H1 (cell line): ENCODE measurements around the gene MED28. TPM values are rescaled to one million over a fixed set of nuclear protein-coding genes. Genes with fewer than 3 reads are reported as not detected.

Experiments
- CTCF ChIA-PET: fragments of 300-600 bp; sonication (Branson Sonifier 250); formaldehyde crosslinking; loops from one replicate; lab custom pipeline; 2021; ENCODE audit not compliant: partially characterized antibody; lab: Charles Lee
- POLR2A ChIA-PET: fragments of 300-600 bp; sonication (Branson Sonifier 250); formaldehyde crosslinking; loops from one replicate; lab custom pipeline; 2021; ENCODE audit warnings: inconsistent platforms; ENCODE audit not compliant: partially characterized antibody; lab: Charles Lee
- DNase-seq, 2 experiments: peaks; one replicate each; pipeline versions ENCODE4 v3.0.0 to v3.0.0-alpha.2; 2010 to 2022; ENCODE audit warnings: low spot score in 2 of 2, low read depth in 1 of 2, mixed read lengths in 1 of 2
- FAIRE-seq: peaks from 2 replicates; lab custom pipeline; 2011; peaks lifted over from hg19 to GRCh38; lab: Jason Lieb, UNC
- H2AFZ ChIP-seq: 2 replicates; pipeline ENCODE4 v1.8.1; 2012; ENCODE audit warnings: low read length, inconsistent platforms
- H2AK5ac ChIP-seq: 2 replicates; pipeline ENCODE4 v1.6.1; 2013; ENCODE audit warnings: low read depth, low read length
- H2BK120ac ChIP-seq: replicated peaks from 2 replicates; pipeline ENCODE3; 2013; ENCODE audit warnings: low read depth, low read length, inconsistent platforms
- H2BK12ac ChIP-seq: 2 replicates; pipeline ENCODE4 v1.6.1; 2013; ENCODE audit warnings: low read depth, low read length
- H2BK15ac ChIP-seq: 2 replicates; pipeline ENCODE4 v1.6.1; 2013; ENCODE audit warnings: low read length
- H2BK20ac ChIP-seq: 2 replicates; pipeline ENCODE4 v1.6.1; 2013; ENCODE audit warnings: low read length
- H2BK5ac ChIP-seq: 2 replicates; pipeline ENCODE4 v1.6.1; 2013; ENCODE audit warnings: low read depth, low read length
- H3K14ac ChIP-seq: 2 replicates; pipeline ENCODE4 v1.6.1; 2013; ENCODE audit warnings: inconsistent platforms; ENCODE audit not compliant: insufficient read length
- H3K18ac ChIP-seq: 2 replicates; pipeline ENCODE4 v1.6.1; 2013; ENCODE audit warnings: low read length; ENCODE audit errors: extremely low read depth
- H3K23ac ChIP-seq: 2 replicates; pipeline ENCODE4 v1.6.1; 2013; ENCODE audit warnings: inconsistent platforms; ENCODE audit not compliant: insufficient read length
- H3K23me2 ChIP-seq: 2 replicates; pipeline ENCODE4 v1.6.1; 2013; ENCODE audit warnings: low read depth, low read length
- H3K27ac ChIP-seq: 2 replicates; pipeline ENCODE4 v1.6.1; 2011; ENCODE audit warnings: low read depth, low read length, inconsistent platforms
- H3K27me3 ChIP-seq, 4 experiments: replicated peaks in 1 of 4; 1 replicate in 1 of 4; 2 replicates in 3 of 4; pipeline versions ENCODE4 v1.6.1 to v1.8.1; 2011 to 2013; ENCODE audit warnings: low read length in 3 of 4, mild to moderate bottlenecking in 3 of 4, inconsistent platforms in 2 of 4, mixed read lengths in 2 of 4, moderate library complexity in 1 of 4; ENCODE audit not compliant: control insufficient read depth in 3 of 4, insufficient read depth in 3 of 4; ENCODE audit errors: extremely low read depth in 1 of 4
- H3K36me3 ChIP-seq, 4 experiments: 2 replicates each; pipeline versions ENCODE4 v1.6.1 to v1.8.1; 2011 to 2013; ENCODE audit warnings: mild to moderate bottlenecking in 4 of 4, low read length in 3 of 4, moderate library complexity in 2 of 4, control low read depth in 1 of 4, inconsistent platforms in 1 of 4; ENCODE audit not compliant: insufficient read depth in 4 of 4, control insufficient read depth in 2 of 4
- H3K4ac ChIP-seq: replicated peaks from 2 replicates; pipeline ENCODE3; 2013; ENCODE audit warnings: low read length, low read depth, mixed read lengths, inconsistent platforms; ENCODE audit not compliant: insufficient read length
- H3K4me1 ChIP-seq, 4 experiments: replicated peaks in 1 of 4; 1 replicate in 1 of 4; 2 replicates in 3 of 4; pipeline versions ENCODE4 v1.6.1 to v1.8.1; 2011 to 2013; ENCODE audit warnings: low read length in 3 of 4, inconsistent platforms in 2 of 4, mixed read lengths in 1 of 4; ENCODE audit not compliant: insufficient read depth in 4 of 4, control insufficient read depth in 3 of 4
- H3K4me2 ChIP-seq, 2 experiments: 2 replicates each; pipeline versions ENCODE4 v1.6.1 to v1.8.1; 2011 to 2013; ENCODE audit warnings: low read depth in 2 of 2, low read length in 2 of 2, control low read depth in 1 of 2, inconsistent platforms in 1 of 2, mild to moderate bottlenecking in 1 of 2; ENCODE audit not compliant: insufficient read depth in 1 of 2
- H3K4me3 ChIP-seq, 4 experiments: fragments of 200-600, 300-600 bp in 1 of 4; sonication (generic), shearing (Covaris generic), sonication (Bioruptor Twin) in 1 of 4; 2 replicates each; pipeline versions ENCODE4 v1.5.1 to v1.8.1; 2011 to 2016; ENCODE audit warnings: low read length in 4 of 4, low read depth in 3 of 4, control low read depth in 2 of 4, inconsistent platforms in 2 of 4, mild to moderate bottlenecking in 2 of 4, mixed read lengths in 1 of 4, moderate library complexity in 1 of 4; ENCODE audit not compliant: insufficient read depth in 2 of 4; ENCODE audit errors: extremely low read depth in 1 of 4
- H3K56ac ChIP-seq: replicated peaks from 2 replicates; pipeline ENCODE3; 2013; ENCODE audit warnings: low read depth, mild to moderate bottlenecking, mixed read lengths, low read length, inconsistent platforms; ENCODE audit not compliant: insufficient read length
- H3K79me1 ChIP-seq: 2 replicates; pipeline ENCODE4 v1.6.1; 2013; ENCODE audit warnings: low read depth, low read length, control low read depth
- H3K79me2 ChIP-seq, 2 experiments: 2 replicates each; pipeline versions ENCODE4 v1.6.1 to v1.8.1; 2012 to 2013; ENCODE audit warnings: low read length in 2 of 2, mild to moderate bottlenecking in 2 of 2, inconsistent platforms in 1 of 2; ENCODE audit not compliant: insufficient read depth in 2 of 2, control insufficient read depth in 1 of 2
- H3K9ac ChIP-seq, 4 experiments: replicated peaks in 1 of 4; 1 replicate in 1 of 4; 2 replicates in 3 of 4; pipeline versions ENCODE4 v1.6.1 to v1.8.1; 2011 to 2013; ENCODE audit warnings: low read depth in 3 of 4, low read length in 3 of 4, control low read depth in 2 of 4, mild to moderate bottlenecking in 2 of 4, moderate library complexity in 2 of 4, inconsistent platforms in 1 of 4; ENCODE audit errors: extremely low read depth in 1 of 4
- H3K9me3 ChIP-seq, 2 experiments: 2 replicates each; pipeline versions ENCODE4 v1.6.1 to v1.8.1; 2012 to 2013; ENCODE audit warnings: mild to moderate bottlenecking in 2 of 2, moderate library complexity in 2 of 2, control low read depth in 1 of 2, inconsistent platforms in 1 of 2, low read depth in 1 of 2, low read length in 1 of 2, mixed read lengths in 1 of 2; ENCODE audit not compliant: insufficient read depth in 2 of 2
- H4K20me1 ChIP-seq, 2 experiments: replicated peaks in 1 of 2; 2 replicates each; pipeline versions ENCODE3 to v1.8.1; 2011 to 2013; ENCODE audit warnings: inconsistent platforms in 2 of 2, low read length in 2 of 2, mild to moderate bottlenecking in 1 of 2; ENCODE audit not compliant: insufficient read depth in 2 of 2, control insufficient read depth in 1 of 2
- H4K5ac ChIP-seq: 2 replicates; pipeline ENCODE4 v1.6.1; 2013; ENCODE audit warnings: low read length, low read depth, mixed read lengths, inconsistent platforms; ENCODE audit not compliant: insufficient read length
- H4K8ac ChIP-seq: 2 replicates; pipeline ENCODE4 v1.8.0; 2013; ENCODE audit warnings: mild to moderate bottlenecking, moderate library complexity, low read length, inconsistent platforms; ENCODE audit not compliant: insufficient read depth; ENCODE audit errors: extremely low read depth
- H4K91ac ChIP-seq: replicated peaks from 2 replicates; pipeline ENCODE3; 2013; ENCODE audit warnings: low read length, mixed read lengths, inconsistent platforms; ENCODE audit not compliant: insufficient read length
- ATF3 ChIP-seq: IDR thresholded peaks from 2 replicates; pipeline ENCODE4 v1.6.1; 2011; ENCODE audit warnings: low read depth, mild to moderate bottlenecking, low read length; ENCODE audit not compliant: insufficient read depth
- BACH1 ChIP-seq: IDR thresholded peaks from 2 replicates; pipeline ENCODE4 v1.6.1; 2012; ENCODE audit warnings: low read length, improper control_type of control experiment
- BCL11A ChIP-seq, 2 experiments: IDR thresholded peaks; one replicate each; pipeline ENCODE4 v1.6.1; 2011; ENCODE audit warnings: low read depth in 2 of 2, low read length in 2 of 2, mild to moderate bottlenecking in 2 of 2
- CBX5 ChIP-seq: fragments of 300-800, 300-1000 bp; sonication (generic); IDR thresholded peaks from 2 replicates; pipeline ENCODE4 v1.7.1; 2016; ENCODE audit warnings: antibody characterized with exemption, low read length, low read depth
- CBX8 ChIP-seq: fragments of 300-800, 300-1000 bp; sonication (generic); IDR thresholded peaks from 2 replicates; pipeline ENCODE4 v1.7.1; 2016; ENCODE audit warnings: low read depth, low read length, borderline replicate concordance
- CHD1 ChIP-seq: IDR thresholded peaks from 2 replicates; pipeline ENCODE4 v1.6.1; 2012; ENCODE audit warnings: low read depth, low read length, improper control_type of control experiment
- EP300 ChIP-seq, 2 experiments: IDR thresholded peaks; 1 replicate in 1 of 2; 2 replicates in 1 of 2; pipeline ENCODE4 v1.6.1; 2011 to 2012; ENCODE audit warnings: low read depth in 2 of 2, low read length in 2 of 2, mild to moderate bottlenecking in 2 of 2, borderline replicate concordance in 1 of 2, inconsistent platforms in 1 of 2, moderate library complexity in 1 of 2
- JUN ChIP-seq: IDR thresholded peaks from 2 replicates; pipeline ENCODE4 v1.6.1; 2011; ENCODE audit warnings: low read depth, mild to moderate bottlenecking, improper control_type of control experiment, low read length
- JUND ChIP-seq: IDR thresholded peaks from 2 replicates; pipeline ENCODE4 v1.6.1; 2011; ENCODE audit warnings: mild to moderate bottlenecking, improper control_type of control experiment, low read length
- NRF1 ChIP-seq: IDR thresholded peaks from 2 replicates; pipeline ENCODE4 v1.6.1; 2011; ENCODE audit warnings: mild to moderate bottlenecking, low read depth, low read length, improper control_type of control experiment
- POLR2AphosphoS5 ChIP-seq: IDR thresholded peaks from 2 replicates; pipeline ENCODE4 v1.6.1; 2011; ENCODE audit warnings: low read depth, low read length
- POU5F1 ChIP-seq: IDR thresholded peaks from 2 replicates; pipeline ENCODE4 v1.6.1; 2011; ENCODE audit warnings: low read depth, mild to moderate bottlenecking, low read length, moderate library complexity
- RBBP5 ChIP-seq: IDR thresholded peaks from 2 replicates; pipeline ENCODE4 v1.7.1; 2012; ENCODE audit warnings: low read depth, mild to moderate bottlenecking, inconsistent platforms, low read length, moderate library complexity, borderline replicate concordance
- TAF1 ChIP-seq: IDR thresholded peaks from 2 replicates; pipeline ENCODE4 v1.6.1; 2011; ENCODE audit warnings: mild to moderate bottlenecking, low read depth, low read length
- WGBS, 2 experiments: shearing (Covaris generic) in 1 of 2; methylation state at CpG; one replicate each; pipeline versions ENCODE4 v1.1.6 to v1.1.7; 2013 to 2015; ENCODE audit warnings: low lambda C conversion rate in 2 of 2, mixed read lengths in 2 of 2, inconsistent platforms in 1 of 2, low coverage in 1 of 2, missing lambda C conversion rate in 1 of 2; ENCODE audit not compliant: insufficient replicate concordance in 2 of 2, insufficient coverage in 1 of 2, insufficient read length in 1 of 2; ENCODE audit errors: extremely low coverage in 1 of 2, missing lambda C conversion rate in 1 of 2; 5-methylcytosine and 5-hydroxymethylcytosine counted together
- polyA plus RNA-seq, 7 experiments: library from polyadenylated mRNA; depleted of rRNA in 3 of 7; stranded (reverse) in 5 of 7; unstranded in 2 of 7; fragments of >200 nt in 5 of 7; fragments of 200-250 nt in 2 of 7; gene quantifications; 1 replicate in 5 of 7; 2 replicates in 1 of 7; 4 replicates in 1 of 7; pipeline versions ENCODE4 v1.2.1 to v1.2.3, GENCODE V29; 2011 to 2013; ENCODE audit warnings: missing spikeins in 2 of 7, mixed read lengths in 2 of 7
- total RNA-seq: library from RNA; stranded (reverse); fragmentation: NEBNext Ultra II Directional; extraction: Animal tissue kit (Norgen Biotek cat#: 25700); gene quantifications from 2 replicates; pipeline ENCODE4 v1.2.1, GENCODE V29; 2021

MED28 gene
- total and polyA plus RNA-seq, 2 of the 8 experiments (the other 6 are each of a cell fraction or from before 2014, with no cell fraction given), result 24.0 to 87.1 TPM

DNA sequence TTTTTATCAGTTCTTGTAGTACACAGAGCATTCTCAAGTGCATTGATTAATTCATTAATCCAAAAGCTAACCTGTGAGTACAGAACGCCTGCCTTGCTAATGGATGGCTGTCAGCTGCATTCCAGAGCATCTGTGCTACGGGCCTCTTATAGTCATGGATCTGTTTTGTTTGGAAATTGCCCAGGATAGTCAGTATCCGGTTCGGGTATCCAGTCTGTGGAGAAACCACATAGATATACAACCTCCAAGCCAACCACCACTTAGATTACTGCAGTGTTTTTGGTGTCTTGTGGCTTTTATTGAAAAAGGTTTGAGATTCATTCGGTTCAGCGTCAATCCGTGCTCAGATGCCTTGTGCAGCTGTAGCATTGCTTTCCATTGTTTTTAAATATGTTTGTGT is 33.5 kb upstream of the MED28 start:
- no peaks in the 10 kb centered on the region; the same call in 1 of the 2 replicates for H3K79me1 ChIP-seq
- POLR2A ChIA-PET, result interaction anchor here (1.6 kb wide), 1 partner anchor 55 kb away, joined by 3 read pairs; no protein-coding TSS in a partner anchor
- H3K23me2 ChIP-seq, result peaks cover 5% of the 10 kb centered on the region; the same call in 1 of the 2 replicates
- no peak overlapping the region for H4K8ac ChIP-seq
- H3K23ac ChIP-seq, result no peak overlapping the region
- no peak overlapping the region for H2BK12ac ChIP-seq
- no peak overlapping the region for H2AK5ac ChIP-seq
- H4K20me1 ChIP-seq, result peaks cover 0 to 2% of the 10 kb centered on the region in 2 experiments
- H3K27me3 ChIP-seq, result no peaks in the 10 kb centered on the region
- no peak overlapping the region for H3K18ac ChIP-seq
- no peak overlapping the region for H4K91ac ChIP-seq
- no peak for FAIRE-seq
- H2BK5ac ChIP-seq, result no peak overlapping the region
- H2BK15ac ChIP-seq, result no peak overlapping the region
- DNase-seq, result no peak
- H3K27ac ChIP-seq, result no peak overlapping the region
- H3K4me2 ChIP-seq, result no peak overlapping the region
- no peak overlapping the region for H3K4me3 ChIP-seq
- CTCF ChIA-PET, result interaction anchor here (0.7 kb wide), 1 partner anchor 16 kb away, joined by 3 read pairs; no protein-coding TSS in a partner anchor
- 93% methylated on average over 7 of the region's 7 CpGs; no CpG with 5 or more reads in 1 of the 2 experiments for WGBS, 2 experiments
- H2BK20ac ChIP-seq, result no peak overlapping the region
- H2BK120ac ChIP-seq, result no peak overlapping the region
- no peak overlapping the region for H3K56ac ChIP-seq
- H3K36me3 ChIP-seq, result peaks cover 3 to 49% (median 23%) of the 10 kb centered on the region in 4 experiments
- H4K5ac ChIP-seq, result no peak overlapping the region
- 0 out of 4 replicates have a peak, but pooled peaks cover 0 to 10% of the 10 kb centered on the region in 2 experiments for H3K79me2 ChIP-seq
- no peak overlapping the region for H3K14ac ChIP-seq
- H2AFZ ChIP-seq, result no peak overlapping the region
- peaks cover 0 to 5% (median 3%) of the 10 kb centered on the region in 4 experiments; a peak in 4 of 7 replicates for H3K4me1 ChIP-seq
- H3K4ac ChIP-seq, result no peak overlapping the region
- no peaks in the 10 kb centered on the region for H3K9me3 ChIP-seq
- H3K9ac ChIP-seq, result no peak overlapping the region
- TF ChIP-seq TAF1 (no peak), CHD1 (no peak), NRF1 (no peak), JUND (no peak), CBX8 (no peak), JUN (no peak), EP300 (IDR thresholded peaks at IDR 0.05; ENCODE audit: borderline replicate concordance in 1 of 2, low read depth in 2 of 2, low read length in 2 of 2) (no peak), RBBP5 (no peak), CBX5 (no peak), POLR2AphosphoS5 (no peak), POU5F1 (no peak), ATF3 (no peak), BCL11A (IDR thresholded peaks at IDR 0.05; ENCODE audit: low read depth in 2 of 2, low read length in 2 of 2) (no peak), BACH1 (no peak)
